WTC11 (cell line): ENCODE data around the gene RCAN2. TPM values are rescaled to one million over a fixed set of nuclear protein-coding genes. Genes with fewer than 3 reads are reported as not detected.
A peak's percentile ranks its signal among the peaks of the same experiment; 100 is the strongest.

ENCODE experiments used
- ATAC-seq: fragments of 200-7000 bp; cut with Tn5 transposase; 2 replicates; pipeline ENCODE4 v1.10.0; 2021; ENCODE audit warnings: mild to moderate bottlenecking, moderate library complexity
- CTCF ChIA-PET: fragments of 300-600 bp; sonication (Branson Sonifier 250); formaldehyde crosslinking; loops from one replicate; lab custom pipeline; 2021; ENCODE audit warnings: antibody characterized with exemption; lab: Charles Lee
- POLR2A ChIA-PET: fragments of 350-600 bp; sonication (Branson Sonifier 250); formaldehyde crosslinking; loops from one replicate; lab custom pipeline; 2021; ENCODE audit warnings: antibody characterized with exemption; lab: Charles Lee
- DNase-seq: peaks from one replicate; pipeline ENCODE4 v3.0.0; 2021; ENCODE audit warnings: low spot score
- H3K27ac Mint-ChIP-seq: 2 replicates; pipeline ENCODE4 v1.8.0; 2021; ENCODE audit warnings: mixed read lengths
- H3K27me3 Mint-ChIP-seq: 2 replicates; pipeline ENCODE4 v1.8.0; 2021; ENCODE audit warnings: low read depth, mild to moderate bottlenecking, moderate library complexity, mixed read lengths
- H3K36me3 Mint-ChIP-seq: 2 replicates; pipeline ENCODE4 v1.8.0; 2021; ENCODE audit warnings: mixed read lengths
- H3K4me1 Mint-ChIP-seq: 2 replicates; pipeline ENCODE4 v1.8.0; 2022; ENCODE audit warnings: mixed read lengths
- H3K4me3 Mint-ChIP-seq: 2 replicates; pipeline ENCODE4 v1.8.0; 2021; ENCODE audit warnings: mild to moderate bottlenecking, moderate library complexity, mixed read lengths
- H3K9me3 Mint-ChIP-seq: 2 replicates; pipeline ENCODE4 v1.8.0; 2021; ENCODE audit warnings: mixed read lengths
- AFF4 ChIP-seq: sonication (generic); formaldehyde crosslinking; IDR thresholded peaks from 2 replicates; pipeline ENCODE4 v1.8.1; 2023; ENCODE audit warnings: mild to moderate bottlenecking, missing genetic modification reagents, borderline replicate concordance
- ATF3 ChIP-seq: sonication (generic); formaldehyde crosslinking; conservative IDR thresholded peaks from 2 replicates; pipeline ENCODE4 v1.8.1; 2022; ENCODE audit warnings: mild to moderate bottlenecking, missing genetic modification reagents
- FOXP1 ChIP-seq: sonication (generic); formaldehyde crosslinking; IDR thresholded peaks from 2 replicates; pipeline ENCODE4 v1.8.0; 2022; ENCODE audit warnings: missing genetic modification reagents, mild to moderate bottlenecking, moderate library complexity, borderline replicate concordance
- GTF2I ChIP-seq: fragments of 250-450 bp; sonication (Bioruptor Pico); conservative IDR thresholded peaks from 2 replicates; pipeline ENCODE4 v1.4.0; 2021; ENCODE audit warnings: mild to moderate bottlenecking
- HMGA2 ChIP-seq: fragments of 250-450 bp; sonication (Bioruptor Pico); IDR thresholded peaks from 2 replicates; pipeline ENCODE4 v1.4.0; 2021; ENCODE audit warnings: mild to moderate bottlenecking, moderate library complexity
- JUN ChIP-seq: sonication (generic); formaldehyde crosslinking; IDR thresholded peaks from 2 replicates; pipeline ENCODE4 v1.8.0; 2023; ENCODE audit warnings: mild to moderate bottlenecking, missing genetic modification reagents
- NFATC4 ChIP-seq: fragments of 250-450 bp; sonication (Bioruptor Pico); IDR thresholded peaks from 2 replicates; pipeline ENCODE4 v1.9.0; 2021; ENCODE audit warnings: mild to moderate bottlenecking
- NR3C1 ChIP-seq: sonication (generic); formaldehyde crosslinking; conservative IDR thresholded peaks from 2 replicates; pipeline ENCODE4 v1.8.1; 2023; ENCODE audit warnings: low read depth, mild to moderate bottlenecking, missing genetic modification reagents
- PRRX2 ChIP-seq: fragments of 250-450 bp; sonication (Bioruptor Pico); IDR thresholded peaks from 2 replicates; pipeline ENCODE4 v1.8.0; 2021; ENCODE audit warnings: mild to moderate bottlenecking
- TEAD1 ChIP-seq: sonication (generic); formaldehyde crosslinking; IDR thresholded peaks from 2 replicates; pipeline ENCODE4 v1.8.0; 2022; ENCODE audit warnings: mild to moderate bottlenecking, missing genetic modification reagents
- TEAD4 ChIP-seq: sonication (generic); formaldehyde crosslinking; IDR thresholded peaks from 2 replicates; pipeline ENCODE4 v1.8.0; 2022; ENCODE audit warnings: mild to moderate bottlenecking, missing genetic modification reagents
- ZNF532 ChIP-seq: fragments of 250-450 bp; sonication (Bioruptor Pico); IDR thresholded peaks from 2 replicates; pipeline ENCODE4 v1.9.0; 2021; ENCODE audit warnings: mild to moderate bottlenecking, borderline replicate concordance
- total RNA-seq: library from RNA; stranded (reverse); gene quantifications from 3 replicates; pipeline ENCODE4 v1.2.3, GENCODE V29; 2021
- TF ChIP-seq, protein P1 (sequence below): fragments of 250-450 bp; sonication (Bioruptor Pico); IDR thresholded peaks from 2 replicates; pipeline ENCODE4 v1.8.0; 2021; ENCODE audit warnings: mild to moderate bottlenecking
- TF ChIP-seq, protein P2 (sequence below): sonication (generic); formaldehyde crosslinking; IDR thresholded peaks from 2 replicates; pipeline ENCODE4 v1.8.0; 2023; ENCODE audit warnings: mild to moderate bottlenecking, missing genetic modification reagents
- TF ChIP-seq, protein P3 (sequence below): fragments of 200-600 bp; IDR thresholded peaks from 2 replicates; pipeline ENCODE4 v1.8.0; 2022; ENCODE audit warnings: antibody characterized with exemption
- TF ChIP-seq, protein P4 (sequence below): sonication (generic); formaldehyde crosslinking; IDR thresholded peaks from 2 replicates; pipeline ENCODE4 v1.8.1; 2022; ENCODE audit warnings: mild to moderate bottlenecking, missing genetic modification reagents, moderate library complexity, borderline replicate concordance

Gene RCAN2
- total RNA-seq, 1 experiment from 2014 or later, result 3.9 TPM

GRCh38 chr6:46411456-46412197, 79.6 kb downstream of the RCAN2 start (continued):
- TF ChIP-seq TEAD4 (CRISPR knock-in tag) (no peak), JUN (CRISPR knock-in tag) (no peak), NR3C1 (CRISPR knock-in tag) (no peak), GTF2I (CRISPR knock-in tag) (no peak), TEAD1 (CRISPR knock-in tag) (no peak), PRRX2 (CRISPR knock-in tag) (no peak), HMGA2 (CRISPR knock-in tag) (no peak)
- TF ChIP-seq, protein P1, sequence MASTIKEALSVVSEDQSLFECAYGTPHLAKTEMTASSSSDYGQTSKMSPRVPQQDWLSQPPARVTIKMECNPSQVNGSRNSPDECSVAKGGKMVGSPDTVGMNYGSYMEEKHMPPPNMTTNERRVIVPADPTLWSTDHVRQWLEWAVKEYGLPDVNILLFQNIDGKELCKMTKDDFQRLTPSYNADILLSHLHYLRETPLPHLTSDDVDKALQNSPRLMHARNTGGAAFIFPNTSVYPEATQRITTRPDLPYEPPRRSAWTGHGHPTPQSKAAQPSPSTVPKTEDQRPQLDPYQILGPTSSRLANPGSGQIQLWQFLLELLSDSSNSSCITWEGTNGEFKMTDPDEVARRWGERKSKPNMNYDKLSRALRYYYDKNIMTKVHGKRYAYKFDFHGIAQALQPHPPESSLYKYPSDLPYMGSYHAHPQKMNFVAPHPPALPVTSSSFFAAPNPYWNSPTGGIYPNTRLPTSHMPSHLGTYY (CRISPR knock-in tag), result no peak
- TF ChIP-seq, protein P2, sequence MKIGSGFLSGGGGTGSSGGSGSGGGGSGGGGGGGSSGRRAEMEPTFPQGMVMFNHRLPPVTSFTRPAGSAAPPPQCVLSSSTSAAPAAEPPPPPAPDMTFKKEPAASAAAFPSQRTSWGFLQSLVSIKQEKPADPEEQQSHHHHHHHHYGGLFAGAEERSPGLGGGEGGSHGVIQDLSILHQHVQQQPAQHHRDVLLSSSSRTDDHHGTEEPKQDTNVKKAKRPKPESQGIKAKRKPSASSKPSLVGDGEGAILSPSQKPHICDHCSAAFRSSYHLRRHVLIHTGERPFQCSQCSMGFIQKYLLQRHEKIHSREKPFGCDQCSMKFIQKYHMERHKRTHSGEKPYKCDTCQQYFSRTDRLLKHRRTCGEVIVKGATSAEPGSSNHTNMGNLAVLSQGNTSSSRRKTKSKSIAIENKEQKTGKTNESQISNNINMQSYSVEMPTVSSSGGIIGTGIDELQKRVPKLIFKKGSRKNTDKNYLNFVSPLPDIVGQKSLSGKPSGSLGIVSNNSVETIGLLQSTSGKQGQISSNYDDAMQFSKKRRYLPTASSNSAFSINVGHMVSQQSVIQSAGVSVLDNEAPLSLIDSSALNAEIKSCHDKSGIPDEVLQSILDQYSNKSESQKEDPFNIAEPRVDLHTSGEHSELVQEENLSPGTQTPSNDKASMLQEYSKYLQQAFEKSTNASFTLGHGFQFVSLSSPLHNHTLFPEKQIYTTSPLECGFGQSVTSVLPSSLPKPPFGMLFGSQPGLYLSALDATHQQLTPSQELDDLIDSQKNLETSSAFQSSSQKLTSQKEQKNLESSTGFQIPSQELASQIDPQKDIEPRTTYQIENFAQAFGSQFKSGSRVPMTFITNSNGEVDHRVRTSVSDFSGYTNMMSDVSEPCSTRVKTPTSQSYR (CRISPR knock-in tag), result no peak

DNA sequence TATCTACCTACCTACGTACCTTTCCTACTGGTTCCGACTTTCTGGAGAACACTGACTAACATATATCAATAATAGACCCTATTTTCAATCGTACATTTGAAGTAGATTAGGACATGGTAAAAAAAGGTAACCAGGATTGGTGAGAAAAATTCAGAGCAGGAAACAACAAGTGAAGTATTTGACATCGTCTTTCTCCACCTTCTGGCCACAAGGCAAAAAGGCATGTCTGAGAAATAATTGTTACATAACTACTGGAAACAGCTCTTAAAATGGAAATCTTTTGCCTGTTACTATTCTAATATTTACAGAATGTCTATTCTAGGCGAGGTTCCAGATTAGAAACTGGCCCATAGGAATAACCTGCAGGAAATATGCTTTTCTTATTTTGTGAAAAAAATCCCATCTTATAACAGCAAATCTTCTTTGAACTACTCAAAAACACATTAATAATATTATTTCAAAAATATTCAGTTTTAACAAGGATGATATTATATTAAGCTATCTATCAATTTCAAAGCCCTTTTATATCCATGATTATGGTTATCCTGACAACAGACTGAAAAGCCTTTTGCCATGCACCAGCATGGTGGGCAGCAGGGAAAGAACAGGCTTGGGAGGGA, 80.8 kb downstream of the RCAN2 start:
- no peak overlapping the region for H3K4me3 Mint-ChIP-seq
- CTCF ChIA-PET, result interaction anchor here (0.7 to 1.6 kb wide), 17 partner anchors 8 to 368 kb away, joined by 3 to 42 read pairs (median 3); no protein-coding TSS in a partner anchor
- H3K36me3 Mint-ChIP-seq, result no peaks in the 10 kb centered on the region
- H3K4me1 Mint-ChIP-seq, result peaks cover 4% of the 10 kb centered on the region
- H3K27me3 Mint-ChIP-seq, result no peaks in the 10 kb centered on the region
- TF ChIP-seq NFATC4 (CRISPR knock-in tag), result no peak
- TF ChIP-seq, protein P3, sequence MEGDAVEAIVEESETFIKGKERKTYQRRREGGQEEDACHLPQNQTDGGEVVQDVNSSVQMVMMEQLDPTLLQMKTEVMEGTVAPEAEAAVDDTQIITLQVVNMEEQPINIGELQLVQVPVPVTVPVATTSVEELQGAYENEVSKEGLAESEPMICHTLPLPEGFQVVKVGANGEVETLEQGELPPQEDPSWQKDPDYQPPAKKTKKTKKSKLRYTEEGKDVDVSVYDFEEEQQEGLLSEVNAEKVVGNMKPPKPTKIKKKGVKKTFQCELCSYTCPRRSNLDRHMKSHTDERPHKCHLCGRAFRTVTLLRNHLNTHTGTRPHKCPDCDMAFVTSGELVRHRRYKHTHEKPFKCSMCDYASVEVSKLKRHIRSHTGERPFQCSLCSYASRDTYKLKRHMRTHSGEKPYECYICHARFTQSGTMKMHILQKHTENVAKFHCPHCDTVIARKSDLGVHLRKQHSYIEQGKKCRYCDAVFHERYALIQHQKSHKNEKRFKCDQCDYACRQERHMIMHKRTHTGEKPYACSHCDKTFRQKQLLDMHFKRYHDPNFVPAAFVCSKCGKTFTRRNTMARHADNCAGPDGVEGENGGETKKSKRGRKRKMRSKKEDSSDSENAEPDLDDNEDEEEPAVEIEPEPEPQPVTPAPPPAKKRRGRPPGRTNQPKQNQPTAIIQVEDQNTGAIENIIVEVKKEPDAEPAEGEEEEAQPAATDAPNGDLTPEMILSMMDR, result peak; percentile 30; the same call in 1 of the 2 replicates
- no peak for TF ChIP-seq ZNF532 (CRISPR knock-in tag)
- TF ChIP-seq AFF4 (CRISPR knock-in tag), result no peak
- TF ChIP-seq, protein P4, sequence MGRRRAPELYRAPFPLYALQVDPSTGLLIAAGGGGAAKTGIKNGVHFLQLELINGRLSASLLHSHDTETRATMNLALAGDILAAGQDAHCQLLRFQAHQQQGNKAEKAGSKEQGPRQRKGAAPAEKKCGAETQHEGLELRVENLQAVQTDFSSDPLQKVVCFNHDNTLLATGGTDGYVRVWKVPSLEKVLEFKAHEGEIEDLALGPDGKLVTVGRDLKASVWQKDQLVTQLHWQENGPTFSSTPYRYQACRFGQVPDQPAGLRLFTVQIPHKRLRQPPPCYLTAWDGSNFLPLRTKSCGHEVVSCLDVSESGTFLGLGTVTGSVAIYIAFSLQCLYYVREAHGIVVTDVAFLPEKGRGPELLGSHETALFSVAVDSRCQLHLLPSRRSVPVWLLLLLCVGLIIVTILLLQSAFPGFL, result no peak
- no peak for TF ChIP-seq ATF3 (CRISPR knock-in tag)
- no peak for TF ChIP-seq FOXP1
- POLR2A ChIA-PET, result no interaction called here
- H3K9me3 Mint-ChIP-seq, result no peaks in the 10 kb centered on the region
- H3K27ac Mint-ChIP-seq, result no peak overlapping the region
- ATAC-seq, result no peak
- DNase-seq, result no peak
